ENCODE data around the gene ZC3H15. TPM values are rescaled to one million over a fixed set of nuclear protein-coding genes. Genes with fewer than 3 reads are reported as not detected.

The ZC3H15 gene
- total and polyA plus RNA-seq, 2 of the 8 experiments (the other 6 are each of a cell fraction or from before 2014, with no cell fraction given) = 32.0 to 80.8 TPM

DNA sequence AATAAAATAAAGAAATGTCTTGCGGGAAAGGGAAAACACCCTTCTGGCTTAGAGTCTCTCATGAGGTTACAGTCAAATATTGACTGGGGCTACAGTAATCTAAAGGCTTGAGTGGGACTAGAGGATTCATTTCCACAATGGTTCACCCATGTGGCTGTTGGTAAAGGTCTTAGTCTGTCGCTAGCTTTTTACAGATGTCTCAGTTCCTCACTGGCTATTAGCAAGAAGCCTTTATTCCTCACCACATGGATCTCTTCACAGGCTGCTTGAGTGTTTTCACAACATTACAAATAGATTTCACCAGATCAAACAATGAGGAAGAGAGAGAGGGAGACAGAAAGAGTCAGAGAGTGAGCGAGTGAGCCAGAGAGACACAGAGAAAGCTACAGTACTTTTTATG lies 8.3 kb upstream of the ZC3H15 start:
- no peak overlapping the region for H2BK12ac ChIP-seq (ENCODE audit: low read depth, low read length)
- H4K5ac ChIP-seq (ENCODE audit: insufficient read length, low read depth, low read length) = no peak overlapping the region
- H4K20me1 ChIP-seq (replicated peaks in 1 of 2; ENCODE audit: control insufficient read depth in 1 of 2, insufficient read depth in 2 of 2, low read length in 2 of 2) = no peaks in the 10 kb centered on the region
- ChIA-PET POLR2A (ENCODE audit: partially characterized antibody) (no interaction called here), CTCF (ENCODE audit: partially characterized antibody) (no interaction called here)
- H3K27me3 ChIP-seq (replicated peaks in 1 of 4; ENCODE audit: control insufficient read depth in 3 of 4, extremely low read depth in 1 of 4, insufficient read depth in 3 of 4, low read length in 3 of 4) = no peaks in the 10 kb centered on the region
- no peak overlapping the region for H2BK20ac ChIP-seq (ENCODE audit: low read length)
- no peak overlapping the region for H2BK5ac ChIP-seq (ENCODE audit: low read depth, low read length)
- H3K79me2 ChIP-seq (ENCODE audit: control insufficient read depth in 1 of 2, insufficient read depth in 2 of 2, low read length in 2 of 2) = 0 out of 4 replicates have a peak, but pooled peaks cover 0 to 3% of the 10 kb centered on the region in 2 experiments
- no peaks in the 10 kb centered on the region for H3K23me2 ChIP-seq (ENCODE audit: low read depth, low read length)
- H3K36me3 ChIP-seq (ENCODE audit: control insufficient read depth in 2 of 4, insufficient read depth in 4 of 4, low read length in 3 of 4) = no peaks in the 10 kb centered on the region
- no peak overlapping the region for H3K4ac ChIP-seq (replicated peaks; ENCODE audit: insufficient read length, low read depth, low read length)
- no peak overlapping the region for H3K14ac ChIP-seq (ENCODE audit: insufficient read length)
- H3K56ac ChIP-seq (replicated peaks; ENCODE audit: insufficient read length, low read depth, low read length) = no peak overlapping the region
- no peak overlapping the region for H2BK120ac ChIP-seq (replicated peaks; ENCODE audit: low read depth, low read length)
- TF ChIP-seq YY1 (IDR thresholded peaks at IDR 0.05; ENCODE audit: low read depth, low read length) (no peak), ASH2L (IDR thresholded peaks at IDR 0.05; ENCODE audit: low read length) (no peak), BCL11A (IDR thresholded peaks at IDR 0.05; ENCODE audit: low read depth in 2 of 2, low read length in 2 of 2) (no peak), RNF2 (IDR thresholded peaks at IDR 0.05; ENCODE audit: borderline replicate concordance, low read depth, low read length, missing control alignments, poor library complexity, severe bottlenecking) (no peak), CBX8 (IDR thresholded peaks at IDR 0.05; ENCODE audit: borderline replicate concordance, low read depth, low read length) (no peak), SP4 (IDR thresholded peaks at IDR 0.05; ENCODE audit: low read length) (no peak), POLR2AphosphoS5 (IDR thresholded peaks at IDR 0.05; ENCODE audit: low read depth, low read length) (no peak), SP2 (IDR thresholded peaks at IDR 0.05; ENCODE audit: low read length) (no peak), TEAD4 (IDR thresholded peaks at IDR 0.05; ENCODE audit: low read depth, low read length) (no peak), HDAC6 (IDR thresholded peaks at IDR 0.05; ENCODE audit: low read depth, low read length) (no peak), RBBP5 (IDR thresholded peaks at IDR 0.05; ENCODE audit: borderline replicate concordance, low read depth, low read length) (no peak), TCF12 (IDR thresholded peaks at IDR 0.05; ENCODE audit: low read depth, low read length) (no peak)
- TF ChIP-seq, protein P1, sequence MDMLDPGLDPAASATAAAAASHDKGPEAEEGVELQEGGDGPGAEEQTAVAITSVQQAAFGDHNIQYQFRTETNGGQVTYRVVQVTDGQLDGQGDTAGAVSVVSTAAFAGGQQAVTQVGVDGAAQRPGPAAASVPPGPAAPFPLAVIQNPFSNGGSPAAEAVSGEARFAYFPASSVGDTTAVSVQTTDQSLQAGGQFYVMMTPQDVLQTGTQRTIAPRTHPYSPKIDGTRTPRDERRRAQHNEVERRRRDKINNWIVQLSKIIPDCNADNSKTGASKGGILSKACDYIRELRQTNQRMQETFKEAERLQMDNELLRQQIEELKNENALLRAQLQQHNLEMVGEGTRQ (IDR thresholded peaks at IDR 0.05; ENCODE audit: low read length) = no peak
- no peak overlapping the region for H3K9ac ChIP-seq (replicated peaks in 1 of 4; ENCODE audit: extremely low read depth in 1 of 4, low read depth in 3 of 4, low read length in 3 of 4)
- no peak overlapping the region for H4K8ac ChIP-seq (ENCODE audit: extremely low read depth, insufficient read depth, low read length)
- H4K91ac ChIP-seq (replicated peaks; ENCODE audit: insufficient read length, low read length) = no peak overlapping the region
- no peaks in the 10 kb centered on the region for H3K4me1 ChIP-seq (replicated peaks in 1 of 4; ENCODE audit: control insufficient read depth in 3 of 4, insufficient read depth in 4 of 4, low read length in 3 of 4)
- H2AFZ ChIP-seq (ENCODE audit: low read length) = no peak overlapping the region
- H3K4me2 ChIP-seq (ENCODE audit: insufficient read depth in 1 of 2, low read depth in 2 of 2, low read length in 2 of 2) = no peak overlapping the region
- no peak overlapping the region for H3K4me3 ChIP-seq (ENCODE audit: extremely low read depth in 1 of 4, insufficient read depth in 2 of 4, low read depth in 3 of 4, low read length in 4 of 4)
- DNase-seq (ENCODE audit: low read depth in 1 of 2, low spot score in 2 of 2) (no peak), FAIRE-seq (no peak)
- no peak overlapping the region for H3K27ac ChIP-seq (ENCODE audit: low read depth, low read length)
- WGBS, 2 experiments (ENCODE audit: extremely low coverage in 1 of 2, insufficient coverage in 1 of 2, insufficient read length in 1 of 2, insufficient replicate concordance in 2 of 2, low coverage in 1 of 2, low lambda C conversion rate in 2 of 2, missing lambda C conversion rate in 1 of 2) = 92% methylated on average over 3 of the region's 3 CpGs; no CpG with 5 or more reads in 1 of the 2 experiments
- H2BK15ac ChIP-seq (ENCODE audit: low read length) = no peak overlapping the region
- peaks cover 0 to 1% of the 10 kb centered on the region in 2 experiments; a peak in 2 of 4 replicates for H3K9me3 ChIP-seq (ENCODE audit: insufficient read depth in 2 of 2, low read depth in 1 of 2, low read length in 1 of 2)
- H3K23ac ChIP-seq (ENCODE audit: insufficient read length) = no peak overlapping the region
- no peak overlapping the region for H3K18ac ChIP-seq (ENCODE audit: extremely low read depth, low read length)
- H2AK5ac ChIP-seq (ENCODE audit: low read depth, low read length) = no peak overlapping the region
- no peaks in the 10 kb centered on the region for H3K79me1 ChIP-seq (ENCODE audit: low read depth, low read length)

Measured in H1 (cell line).